Measurements from ENCODE around the gene GABRR1. TPM values are rescaled to one million over a fixed set of nuclear protein-coding genes. Genes with fewer than 3 reads are reported as not detected.

Gene GABRR1
- total RNA-seq, 2 experiments from 2014 or later = not detected

GRCh38 chr6:89221971-89222711 is 5.0 kb upstream of the GABRR1 start:
- ATAC-seq = no peak
- no peak for TF ChIP-seq CTCF (IDR thresholded peaks at IDR 0.05)
- Mint-ChIP-seq H3K4me1 (ENCODE audit: low read depth) (no peaks in the 10 kb centered on the region), H3K4me3 (no peak overlapping the region), H3K27ac (no peak overlapping the region), H3K9me3 (peaks cover 3% of the 10 kb centered on the region), H3K27me3 (no peaks in the 10 kb centered on the region), H3K36me3 (ENCODE audit: low read depth) (no peaks in the 10 kb centered on the region)
- intact Hi-C loops (cut with micrococcal nuclease) = no loop called here
- CTCF ChIA-PET = no interaction called here
- no peak for DNase-seq
- POLR2A ChIA-PET = no interaction called here

GRCh38 chr6:89221129-89221528 is 4.0 kb upstream of the GABRR1 start:
- POLR2A ChIA-PET = no interaction called here
- CTCF ChIA-PET = no interaction called here
- TF ChIP-seq CTCF (IDR thresholded peaks at IDR 0.05) = no peak
- H3K27ac Mint-ChIP-seq = no peak overlapping the region
- ATAC-seq = no peak
- no peak for DNase-seq
- no peaks in the 10 kb centered on the region for H3K27me3 Mint-ChIP-seq
- H3K4me1 Mint-ChIP-seq (ENCODE audit: low read depth) = no peaks in the 10 kb centered on the region
- no peaks in the 10 kb centered on the region for H3K36me3 Mint-ChIP-seq (ENCODE audit: low read depth)
- H3K9me3 Mint-ChIP-seq = peaks cover 3% of the 10 kb centered on the region
- no peak overlapping the region for H3K4me3 Mint-ChIP-seq
- intact Hi-C loops (cut with micrococcal nuclease) = no loop called here

- no peak for DNase-seq
- ATAC-seq = no peak
- Mint-ChIP-seq H3K27me3 (no peaks in the 10 kb centered on the region), H3K27ac (no peak overlapping the region), H3K4me3 (no peak overlapping the region), H3K4me1 (ENCODE audit: low read depth) (no peaks in the 10 kb centered on the region), H3K9me3 (no peaks in the 10 kb centered on the region), H3K36me3 (ENCODE audit: low read depth) (no peaks in the 10 kb centered on the region)
- intact Hi-C loops (cut with micrococcal nuclease) = no loop called here
- ChIA-PET POLR2A (no interaction called here), CTCF (interaction anchor here (1.4 kb wide), 1 partner anchor 234 kb away, joined by 4 read pairs; no protein-coding TSS in a partner anchor)
- no peak for TF ChIP-seq CTCF (IDR thresholded peaks at IDR 0.05)
Observed at GRCh38 chr6:89216411-89216810, 747 bp downstream of the GABRR1 start.

- intact Hi-C loops (cut with micrococcal nuclease) = no loop called here
- Mint-ChIP-seq H3K36me3 (ENCODE audit: low read depth) (no peaks in the 10 kb centered on the region), H3K4me3 (no peak overlapping the region), H3K9me3 (no peaks in the 10 kb centered on the region), H3K4me1 (ENCODE audit: low read depth) (no peaks in the 10 kb centered on the region), H3K27me3 (no peaks in the 10 kb centered on the region), H3K27ac (no peak overlapping the region)
- POLR2A ChIA-PET = no interaction called here
- ATAC-seq (no peak), DNase-seq (no peak)
- CTCF ChIA-PET = interaction anchor here (1.4 kb wide), 1 partner anchor 233 kb away, joined by 4 read pairs; no protein-coding TSS in a partner anchor
- no peak for TF ChIP-seq CTCF (IDR thresholded peaks at IDR 0.05)
Observed at GRCh38 chr6:89215391-89215790, 1.8 kb downstream of the GABRR1 start.

- TF ChIP-seq CTCF (IDR thresholded peaks at IDR 0.05) = no peak
- Mint-ChIP-seq H3K4me1 (ENCODE audit: low read depth) (no peaks in the 10 kb centered on the region), H3K27ac (no peak overlapping the region), H3K36me3 (ENCODE audit: low read depth) (no peaks in the 10 kb centered on the region), H3K9me3 (no peaks in the 10 kb centered on the region), H3K4me3 (no peak overlapping the region), H3K27me3 (no peaks in the 10 kb centered on the region)
- no peak for DNase-seq
- ChIA-PET CTCF (no interaction called here), POLR2A (no interaction called here)
- ATAC-seq = no peak
- intact Hi-C loops (cut with micrococcal nuclease) = no loop called here
Observed at GRCh38 chr6:89214197-89214596, 3.0 kb downstream of the GABRR1 start.

Measured in activated CD8-positive, alpha-beta T cell treated with anti-CD3 and anti-CD28 coated beads for 36 hours (primary cell).